ENCODE results near the gene ANKS1B. TPM values are rescaled to one million over a fixed set of nuclear protein-coding genes. Genes with fewer than 3 reads are reported as not detected.

Gene ANKS1B
- total RNA-seq, 1 donor, result 0.21 TPM

DNA sequence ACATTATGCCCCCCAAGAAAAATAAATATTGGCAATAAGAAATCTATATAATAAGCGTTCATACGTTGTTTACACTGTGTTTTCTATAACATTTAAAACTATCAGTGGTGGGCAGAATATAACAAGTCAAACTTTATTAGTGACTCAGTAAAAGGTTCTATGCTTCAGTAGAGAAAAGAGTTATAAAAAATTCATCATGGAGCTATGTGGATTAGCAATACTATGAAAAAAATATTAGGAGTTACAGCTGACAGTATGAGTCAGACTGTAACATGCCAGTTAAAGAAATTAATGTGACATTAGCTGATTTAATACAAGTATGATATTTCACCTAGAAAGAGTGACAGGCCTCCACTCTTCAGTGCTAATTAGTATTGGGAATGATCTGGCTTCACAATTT is 462.3 kb downstream of the ANKS1B start:
- H3K27me3 ChIP-seq (ENCODE audit: insufficient read depth, low read length), result no peaks in the 10 kb centered on the region
- no peaks in the 10 kb centered on the region for H3K9me3 ChIP-seq (ENCODE audit: low read depth, low read length)
- no peaks in the 10 kb centered on the region for H3K4me1 ChIP-seq (ENCODE audit: insufficient read depth, low read length)
- no peak overlapping the region for H3K4me3 ChIP-seq (ENCODE audit: low read length)

GRCh38 chr12:99521664-99522063 is 463.1 kb downstream of the ANKS1B start:
- Histone ChIP-seq H3K9me3 (ENCODE audit: low read depth, low read length) (no peaks in the 10 kb centered on the region), H3K4me1 (ENCODE audit: insufficient read depth, low read length) (no peaks in the 10 kb centered on the region), H3K27me3 (ENCODE audit: insufficient read depth, low read length) (no peaks in the 10 kb centered on the region), H3K4me3 (ENCODE audit: low read length) (no peak overlapping the region)

GRCh38 chr12:99513066-99513465 is 471.7 kb downstream of the ANKS1B start:
- no peaks in the 10 kb centered on the region for H3K4me1 ChIP-seq (ENCODE audit: insufficient read depth, low read length)
- no peaks in the 10 kb centered on the region for H3K27me3 ChIP-seq (ENCODE audit: insufficient read depth, low read length)
- H3K4me3 ChIP-seq (ENCODE audit: low read length), result no peak overlapping the region
- no peaks in the 10 kb centered on the region for H3K9me3 ChIP-seq (ENCODE audit: low read depth, low read length)

DNA sequence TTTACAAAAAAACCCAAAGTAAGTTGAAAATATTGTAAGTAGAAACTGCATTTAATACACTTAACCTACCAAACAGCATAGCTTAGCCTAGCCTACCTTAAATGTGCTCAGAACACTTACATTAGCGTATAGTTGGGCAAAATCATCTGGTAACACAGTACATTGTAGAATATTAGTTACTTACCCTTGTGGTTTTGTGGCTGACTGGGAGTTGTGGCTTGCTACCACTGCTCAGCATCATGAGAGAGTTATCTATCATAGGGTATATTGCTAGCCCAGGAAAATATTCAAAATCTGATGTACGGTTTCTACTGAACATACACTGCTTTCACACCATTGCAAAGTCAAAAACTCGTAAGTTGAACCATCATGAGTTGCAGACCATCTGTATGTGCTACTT is 478.9 kb downstream of the ANKS1B start:
- H3K9me3 ChIP-seq (ENCODE audit: low read depth, low read length), result no peaks in the 10 kb centered on the region
- no peaks in the 10 kb centered on the region for H3K27me3 ChIP-seq (ENCODE audit: insufficient read depth, low read length)
- H3K4me1 ChIP-seq (ENCODE audit: insufficient read depth, low read length), result no peaks in the 10 kb centered on the region
- H3K4me3 ChIP-seq (ENCODE audit: low read length), result no peak overlapping the region

DNA sequence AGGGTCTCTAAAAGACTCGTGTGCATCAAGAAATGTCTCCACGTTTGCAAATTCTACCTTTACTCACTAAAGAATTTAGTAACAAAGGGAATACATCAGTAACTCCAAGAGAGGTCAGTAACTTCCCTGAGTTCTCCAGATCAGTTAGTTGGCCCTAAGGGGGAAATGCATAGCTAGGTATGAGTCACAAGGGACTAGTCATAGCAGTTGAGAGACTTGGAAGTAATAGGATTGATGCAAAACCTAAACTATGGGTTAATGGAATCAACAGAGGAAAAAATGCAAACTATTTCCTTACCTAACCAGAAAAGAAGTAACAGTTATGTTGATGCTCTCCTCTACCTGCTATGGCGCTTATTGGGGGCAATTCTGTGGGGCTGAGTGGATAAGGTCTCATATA is 486.0 kb downstream of the ANKS1B start:
- no peak overlapping the region for H3K4me3 ChIP-seq (ENCODE audit: low read length)
- no peaks in the 10 kb centered on the region for H3K9me3 ChIP-seq (ENCODE audit: low read depth, low read length)
- no peaks in the 10 kb centered on the region for H3K4me1 ChIP-seq (ENCODE audit: insufficient read depth, low read length)
- no peaks in the 10 kb centered on the region for H3K27me3 ChIP-seq (ENCODE audit: insufficient read depth, low read length)

GRCh38 chr12:99495799-99496198 is 488.9 kb downstream of the ANKS1B start:
- Histone ChIP-seq H3K4me1 (ENCODE audit: insufficient read depth, low read length) (no peaks in the 10 kb centered on the region), H3K4me3 (ENCODE audit: low read length) (no peak overlapping the region), H3K27me3 (ENCODE audit: insufficient read depth, low read length) (no peaks in the 10 kb centered on the region), H3K9me3 (ENCODE audit: low read depth, low read length) (no peaks in the 10 kb centered on the region)

GRCh38 chr12:99493197-99493596 is 491.5 kb downstream of the ANKS1B start:
- Histone ChIP-seq H3K9me3 (ENCODE audit: low read depth, low read length) (no peaks in the 10 kb centered on the region), H3K4me3 (ENCODE audit: low read length) (no peak overlapping the region), H3K27me3 (ENCODE audit: insufficient read depth, low read length) (no peaks in the 10 kb centered on the region), H3K4me1 (ENCODE audit: insufficient read depth, low read length) (no peaks in the 10 kb centered on the region)

GRCh38 chr12:99486277-99486676 is 498.5 kb downstream of the ANKS1B start:
- no peak overlapping the region for H3K4me3 ChIP-seq (ENCODE audit: low read length)
- H3K4me1 ChIP-seq (ENCODE audit: insufficient read depth, low read length), result no peaks in the 10 kb centered on the region
- no peaks in the 10 kb centered on the region for H3K27me3 ChIP-seq (ENCODE audit: insufficient read depth, low read length)
- no peaks in the 10 kb centered on the region for H3K9me3 ChIP-seq (ENCODE audit: low read depth, low read length)

DNA sequence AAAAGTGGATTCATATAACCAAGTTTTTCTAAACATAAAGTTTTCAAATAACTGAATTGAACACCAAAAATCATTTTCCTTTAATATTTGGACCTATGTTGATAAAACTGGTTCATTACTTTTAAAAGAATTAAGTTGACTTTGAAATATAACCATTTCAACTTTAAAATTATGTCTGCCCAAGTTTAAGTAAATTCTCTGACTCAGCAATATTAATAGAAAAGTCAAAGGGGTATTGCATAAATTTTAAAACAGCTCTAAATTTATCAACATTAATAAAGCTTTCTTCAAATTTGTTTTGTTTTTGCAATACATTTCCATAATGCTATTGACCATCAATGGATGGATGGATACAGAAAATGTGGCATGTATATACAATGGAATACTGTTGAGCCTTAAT is 505.6 kb downstream of the ANKS1B start:
- no peaks in the 10 kb centered on the region for H3K27me3 ChIP-seq (ENCODE audit: insufficient read depth, low read length)
- no peak overlapping the region for H3K4me3 ChIP-seq (ENCODE audit: low read length)
- no peaks in the 10 kb centered on the region for H3K4me1 ChIP-seq (ENCODE audit: insufficient read depth, low read length)
- H3K9me3 ChIP-seq (ENCODE audit: low read depth, low read length), result no peaks in the 10 kb centered on the region

- Histone ChIP-seq H3K27me3 (ENCODE audit: insufficient read depth, low read length) (no peaks in the 10 kb centered on the region), H3K4me3 (ENCODE audit: low read length) (no peak overlapping the region)
Measured at GRCh38 chr12:99476956-99477355, 507.8 kb downstream of the ANKS1B start.

DNA sequence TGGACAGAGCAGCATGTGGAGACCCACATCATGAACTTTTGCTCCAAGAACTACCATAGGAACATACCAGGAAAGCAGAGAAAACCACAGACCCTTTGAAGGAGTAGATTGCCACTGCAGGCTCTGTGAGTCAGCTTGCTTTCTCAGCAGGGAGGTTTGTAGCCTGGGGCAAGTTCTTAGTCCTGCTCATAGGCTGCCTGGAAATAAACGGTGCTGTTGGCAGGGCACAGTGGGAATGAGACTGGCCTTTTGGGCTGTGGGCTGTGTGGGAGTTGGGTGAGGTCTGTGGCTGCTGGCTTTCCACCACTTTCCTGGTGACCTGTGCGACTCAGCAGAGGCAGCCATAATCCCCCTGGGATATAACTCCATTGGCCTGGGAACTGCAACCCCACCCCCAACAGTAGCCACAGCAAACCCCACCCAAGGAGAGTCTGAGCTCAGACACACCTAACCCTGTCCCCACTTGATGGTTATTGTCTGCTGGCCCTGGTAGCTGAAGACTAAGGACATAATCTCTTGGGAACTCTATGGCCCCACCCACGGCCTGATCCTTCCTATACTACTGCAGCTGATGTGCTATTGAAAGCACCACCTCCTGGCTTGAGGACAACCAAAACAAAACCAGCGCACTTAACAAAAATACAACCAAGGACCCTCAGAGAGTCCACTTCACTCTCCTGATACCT is 529.2 kb downstream of the ANKS1B start:
- H3K4me3 ChIP-seq (ENCODE audit: low read length), result no peak overlapping the region
- H3K4me1 ChIP-seq (ENCODE audit: insufficient read depth, low read length), result no peaks in the 10 kb centered on the region
- no peaks in the 10 kb centered on the region for H3K9me3 ChIP-seq (ENCODE audit: low read depth, low read length)
- no peaks in the 10 kb centered on the region for H3K27me3 ChIP-seq (ENCODE audit: insufficient read depth, low read length)

More at GRCh38 chr12:99476956-99477355, 507.8 kb downstream of the ANKS1B start:
- no peaks in the 10 kb centered on the region for H3K4me1 ChIP-seq (ENCODE audit: insufficient read depth, low read length)
- H3K9me3 ChIP-seq (ENCODE audit: low read depth, low read length), result no peaks in the 10 kb centered on the region

DNA sequence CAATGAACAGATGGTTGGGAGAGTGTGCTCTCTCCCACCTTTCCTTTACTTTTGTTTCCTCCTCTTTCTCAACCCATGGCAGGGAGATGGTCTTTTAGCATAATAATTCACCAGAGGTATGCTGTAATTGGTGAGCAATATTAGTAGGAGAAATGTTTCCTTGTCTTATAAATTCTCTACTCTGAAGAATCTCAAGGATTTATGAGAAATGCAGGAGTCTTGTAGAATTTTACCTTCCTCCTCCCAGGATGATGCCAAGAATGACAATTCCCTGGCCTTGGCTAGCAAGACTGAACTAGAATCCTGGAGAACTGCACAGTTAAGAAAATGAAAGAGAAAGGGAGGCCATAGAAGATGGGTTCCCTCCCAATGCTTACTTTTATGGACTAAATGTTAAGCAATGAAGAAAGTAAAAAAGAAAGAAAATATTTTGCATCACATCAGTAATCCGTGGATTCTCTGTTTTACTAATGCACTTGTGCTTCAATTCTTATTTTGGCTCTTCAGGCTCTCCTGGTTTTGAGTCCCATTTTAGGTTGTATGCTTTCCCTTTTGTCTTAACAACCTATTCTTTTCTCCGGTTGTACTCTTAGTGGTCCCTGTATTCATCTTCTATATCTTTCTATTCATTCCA is 530.1 kb downstream of the ANKS1B start:
- Histone ChIP-seq H3K9me3 (ENCODE audit: low read depth, low read length) (no peaks in the 10 kb centered on the region), H3K4me1 (ENCODE audit: insufficient read depth, low read length) (no peaks in the 10 kb centered on the region), H3K4me3 (ENCODE audit: low read length) (no peak overlapping the region), H3K27me3 (ENCODE audit: insufficient read depth, low read length) (no peaks in the 10 kb centered on the region)

GRCh38 chr12:99453836-99454538 is 530.7 kb downstream of the ANKS1B start:
- Histone ChIP-seq H3K9me3 (ENCODE audit: low read depth, low read length) (no peaks in the 10 kb centered on the region), H3K4me1 (ENCODE audit: insufficient read depth, low read length) (no peaks in the 10 kb centered on the region), H3K4me3 (ENCODE audit: low read length) (no peak overlapping the region)

GRCh38 chr12:99450036-99450630 is 534.6 kb downstream of the ANKS1B start:
- Histone ChIP-seq H3K4me1 (ENCODE audit: insufficient read depth, low read length) (no peaks in the 10 kb centered on the region), H3K9me3 (ENCODE audit: low read depth, low read length) (no peaks in the 10 kb centered on the region), H3K4me3 (ENCODE audit: low read length) (no peak overlapping the region), H3K27me3 (ENCODE audit: insufficient read depth, low read length) (no peaks in the 10 kb centered on the region)

More at GRCh38 chr12:99453836-99454538, 530.7 kb downstream of the ANKS1B start:
- H3K27me3 ChIP-seq (ENCODE audit: insufficient read depth, low read length), result no peaks in the 10 kb centered on the region

- no peaks in the 10 kb centered on the region for H3K9me3 ChIP-seq (ENCODE audit: low read depth, low read length)
- no peak overlapping the region for H3K4me3 ChIP-seq (ENCODE audit: low read length)
- no peaks in the 10 kb centered on the region for H3K4me1 ChIP-seq (ENCODE audit: insufficient read depth, low read length)
- no peaks in the 10 kb centered on the region for H3K27me3 ChIP-seq (ENCODE audit: insufficient read depth, low read length)
Measured at GRCh38 chr12:99444859-99445316, 539.8 kb downstream of the ANKS1B start.

All from mononuclear cell (primary cell).